Mesothelial cell of epicardium (in vitro differentiated cells): ENCODE results near the gene CEACAM1. TPM values are rescaled to one million over a fixed set of nuclear protein-coding genes. Genes with fewer than 3 reads are reported as not detected.

Experiments
- DNase-seq, 2 experiments: peaks; one replicate each; pipeline ENCODE4 v3.0.0; 2021; ENCODE audit warnings: low spot score in 2 of 2; ENCODE audit not compliant: unreplicated experiment in 2 of 2
- H3K27ac Mint-ChIP-seq: 2 replicates; pipeline ENCODE4 v1.8.0; 2021; ENCODE audit warnings: mixed read lengths
- H3K27me3 Mint-ChIP-seq: 2 replicates; pipeline ENCODE4 v1.8.0; 2021; ENCODE audit warnings: low read depth, mixed read lengths
- H3K36me3 Mint-ChIP-seq: 2 replicates; pipeline ENCODE4 v1.8.0; 2021; ENCODE audit warnings: mixed read lengths
- H3K4me1 Mint-ChIP-seq: 2 replicates; pipeline ENCODE4 v1.8.0; 2021; ENCODE audit warnings: mixed read lengths
- H3K4me3 Mint-ChIP-seq: 2 replicates; pipeline ENCODE4 v1.8.0; 2021; ENCODE audit warnings: mild to moderate bottlenecking, moderate library complexity, mixed read lengths
- H3K9me3 Mint-ChIP-seq: 2 replicates; pipeline ENCODE4 v1.8.0; 2021; ENCODE audit warnings: mixed read lengths
- CTCF ChIP-seq: fragments of 200-600 bp; sonication (generic); IDR thresholded peaks from one replicate; pipeline ENCODE4 v1.5.0; 2021; ENCODE audit warnings: antibody characterized with exemption; ENCODE audit not compliant: unreplicated experiment
- total RNA-seq: library from RNA; stranded (reverse); gene quantifications from 3 replicates; pipeline ENCODE4 v1.2.1, GENCODE V29; 2021

CEACAM1 gene
- total RNA-seq, 1 donor from 2014 or later = 1.3 TPM

GRCh38 chr19:42569193-42569592, 40.9 kb upstream of the CEACAM1 start:
- H3K4me1 Mint-ChIP-seq = no peaks in the 10 kb centered on the region
- no peaks in the 10 kb centered on the region for H3K36me3 Mint-ChIP-seq
- H3K27me3 Mint-ChIP-seq = peaks cover 33% of the 10 kb centered on the region
- no peak for TF ChIP-seq CTCF
- peak in 1 of 2 experiments; percentile 13 for DNase-seq
- no peak overlapping the region for H3K4me3 Mint-ChIP-seq
- H3K27ac Mint-ChIP-seq = no peak overlapping the region
- H3K9me3 Mint-ChIP-seq = peaks cover 11% of the 10 kb centered on the region

DNA sequence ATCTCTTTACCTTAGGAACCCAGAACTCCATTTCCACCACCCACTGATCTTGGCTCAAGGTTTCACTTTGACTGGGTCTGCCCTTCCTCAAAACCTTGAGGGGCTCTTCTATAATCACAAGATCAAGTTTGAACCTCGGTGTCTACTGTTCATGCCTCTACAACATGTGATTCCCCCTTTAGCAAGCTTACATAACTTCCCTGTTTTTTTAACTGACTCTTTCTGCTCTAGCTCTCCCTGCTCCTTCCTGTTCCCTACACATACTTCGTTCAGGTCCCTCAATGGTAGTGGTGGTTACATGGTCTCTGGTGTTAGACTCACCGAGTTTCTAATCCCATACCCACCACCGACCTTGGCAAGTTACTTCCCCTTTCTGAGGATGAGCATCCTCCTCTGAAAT, 39.7 kb upstream of the CEACAM1 start:
- no peak for TF ChIP-seq CTCF
- Mint-ChIP-seq H3K9me3 (no peaks in the 10 kb centered on the region), H3K4me3 (no peak overlapping the region), H3K36me3 (no peaks in the 10 kb centered on the region), H3K4me1 (no peaks in the 10 kb centered on the region), H3K27me3 (peaks cover 35% of the 10 kb centered on the region), H3K27ac (no peak overlapping the region)
- DNase-seq = peak in 1 of 2 experiments; percentile 19

DNA sequence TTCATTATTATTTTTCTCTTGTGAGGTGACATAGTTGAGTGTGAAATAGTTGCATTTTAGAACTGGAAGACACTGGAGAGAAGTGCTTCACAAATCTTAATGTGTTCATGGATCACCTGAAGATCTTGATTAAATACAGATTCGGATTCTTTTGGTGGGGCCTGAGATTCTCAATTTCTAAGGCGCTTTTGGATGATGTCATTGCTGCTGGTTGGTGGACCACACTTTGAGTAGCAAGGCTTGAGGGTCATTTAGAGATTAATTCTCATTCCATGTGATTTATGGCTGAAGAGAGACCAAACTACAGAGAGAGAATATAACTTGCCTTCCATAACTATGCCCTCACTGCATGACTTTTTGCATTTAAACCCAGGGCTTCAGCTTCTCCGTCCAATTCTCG, 39.3 kb upstream of the CEACAM1 start:
- DNase-seq = no peak
- Mint-ChIP-seq H3K4me3 (no peak overlapping the region), H3K9me3 (no peaks in the 10 kb centered on the region), H3K36me3 (no peaks in the 10 kb centered on the region), H3K27ac (no peak overlapping the region), H3K27me3 (peaks cover 35% of the 10 kb centered on the region), H3K4me1 (no peaks in the 10 kb centered on the region)
- no peak for TF ChIP-seq CTCF

DNA sequence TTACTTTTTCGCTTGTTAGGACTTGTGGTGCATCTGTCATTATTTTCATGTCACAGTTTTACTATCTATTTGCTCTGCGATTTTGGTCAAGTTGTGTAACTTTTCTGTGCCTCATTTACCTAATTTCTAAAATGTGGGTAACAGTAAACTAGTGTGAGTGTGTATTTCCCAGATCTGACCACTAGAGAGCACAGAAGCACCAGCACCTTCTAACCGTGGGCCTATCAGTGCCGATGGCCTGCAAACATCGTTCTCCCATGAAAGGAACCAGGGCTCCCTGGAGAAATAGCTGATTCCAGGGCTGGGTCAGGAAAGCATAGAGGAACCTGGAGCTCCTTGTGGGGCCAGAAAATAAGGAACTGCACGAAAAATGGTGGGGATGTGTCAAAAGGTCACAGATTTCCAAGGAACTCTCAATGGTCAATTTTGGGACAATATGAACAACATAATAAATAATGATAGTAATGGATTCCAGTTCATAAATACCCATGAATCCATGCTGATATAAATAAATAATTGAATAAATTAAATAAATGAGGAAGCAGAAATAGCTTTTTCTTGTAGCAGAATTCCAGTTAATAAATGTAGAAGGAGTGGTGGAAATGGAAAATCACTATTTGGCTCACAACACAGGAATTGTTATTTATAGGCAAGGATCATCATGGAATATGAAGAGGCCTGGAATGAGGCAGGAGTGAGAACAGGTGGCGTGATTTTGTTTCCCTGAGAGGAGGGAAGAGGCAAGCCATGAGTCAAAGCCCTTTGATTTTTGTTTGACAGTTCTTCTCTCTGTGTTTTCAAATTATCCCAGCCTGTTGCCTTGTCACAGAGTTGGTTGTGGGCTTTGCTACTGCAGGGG, 35.3 kb upstream of the CEACAM1 start:
- peak; percentile 55 for TF ChIP-seq CTCF
- peaks cover 34% of the 10 kb centered on the region for H3K27me3 Mint-ChIP-seq
- no peaks in the 10 kb centered on the region for H3K36me3 Mint-ChIP-seq
- H3K4me1 Mint-ChIP-seq = no peaks in the 10 kb centered on the region
- DNase-seq = no peak
- no peaks in the 10 kb centered on the region for H3K9me3 Mint-ChIP-seq
- H3K4me3 Mint-ChIP-seq = no peak overlapping the region
- H3K27ac Mint-ChIP-seq = no peak overlapping the region

- H3K36me3 Mint-ChIP-seq = no peaks in the 10 kb centered on the region
- H3K4me1 Mint-ChIP-seq = no peaks in the 10 kb centered on the region
- DNase-seq = no peak
- H3K4me3 Mint-ChIP-seq = no peak overlapping the region
- peaks cover 20% of the 10 kb centered on the region for H3K27me3 Mint-ChIP-seq
- TF ChIP-seq CTCF = no peak
- no peak overlapping the region for H3K27ac Mint-ChIP-seq
- no peaks in the 10 kb centered on the region for H3K9me3 Mint-ChIP-seq
Measured at GRCh38 chr19:42561512-42561911, 33.2 kb upstream of the CEACAM1 start.
